ENCODE measurements around the gene TTF2.

- no peak for TF ChIP-seq POLR2A (IDR thresholded peaks at IDR 0.05)
- TF ChIP-seq, protein P1, sequence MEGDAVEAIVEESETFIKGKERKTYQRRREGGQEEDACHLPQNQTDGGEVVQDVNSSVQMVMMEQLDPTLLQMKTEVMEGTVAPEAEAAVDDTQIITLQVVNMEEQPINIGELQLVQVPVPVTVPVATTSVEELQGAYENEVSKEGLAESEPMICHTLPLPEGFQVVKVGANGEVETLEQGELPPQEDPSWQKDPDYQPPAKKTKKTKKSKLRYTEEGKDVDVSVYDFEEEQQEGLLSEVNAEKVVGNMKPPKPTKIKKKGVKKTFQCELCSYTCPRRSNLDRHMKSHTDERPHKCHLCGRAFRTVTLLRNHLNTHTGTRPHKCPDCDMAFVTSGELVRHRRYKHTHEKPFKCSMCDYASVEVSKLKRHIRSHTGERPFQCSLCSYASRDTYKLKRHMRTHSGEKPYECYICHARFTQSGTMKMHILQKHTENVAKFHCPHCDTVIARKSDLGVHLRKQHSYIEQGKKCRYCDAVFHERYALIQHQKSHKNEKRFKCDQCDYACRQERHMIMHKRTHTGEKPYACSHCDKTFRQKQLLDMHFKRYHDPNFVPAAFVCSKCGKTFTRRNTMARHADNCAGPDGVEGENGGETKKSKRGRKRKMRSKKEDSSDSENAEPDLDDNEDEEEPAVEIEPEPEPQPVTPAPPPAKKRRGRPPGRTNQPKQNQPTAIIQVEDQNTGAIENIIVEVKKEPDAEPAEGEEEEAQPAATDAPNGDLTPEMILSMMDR (IDR thresholded peaks at IDR 0.05), result no peak
Measured at GRCh38 chr1:117104986-117105385, 44.9 kb downstream of the TTF2 start.
